Measurements from ENCODE around the gene CNPY1. TPM values are rescaled to one million over a fixed set of nuclear protein-coding genes. Genes with fewer than 3 reads are reported as not detected.

Gene CNPY1
- total RNA-seq, 1 experiment from 2014 or later = not detected

- peaks cover 96% of the 10 kb centered on the region for H3K27me3 Mint-ChIP-seq (ENCODE audit: low read depth)
- Histone ChIP-seq H4K5ac (ENCODE audit: insufficient read length, low read depth, low read length) (no peak overlapping the region), H4K20me1 (ENCODE audit: control insufficient read depth, insufficient read depth, insufficient read length) (peaks cover 5% of the 10 kb centered on the region), H2BK5ac (ENCODE audit: insufficient read length, low read length) (no peak overlapping the region), H3K23ac (ENCODE audit: insufficient read length, low read depth, low read length) (no peak overlapping the region), H3K9ac (ENCODE audit: extremely low read depth, insufficient read length, low read length) (no peak overlapping the region), H2BK20ac (ENCODE audit: low read depth, low read length, poor library complexity, severe bottlenecking) (no peak overlapping the region), H3K56ac (ENCODE audit: insufficient read length, low read depth, low read length) (no peak overlapping the region), H2AK5ac (ENCODE audit: insufficient read length, low read length) (no peak overlapping the region), H4K8ac (replicated peaks; ENCODE audit: insufficient read length, low read depth, low read length) (no peak overlapping the region), H2BK12ac (ENCODE audit: insufficient read length, low read depth, low read length) (no peak overlapping the region), H3K4me1 (ENCODE audit: insufficient read depth, low read length) (no peaks in the 10 kb centered on the region; the same call in 1 of the 2 replicates), H2BK15ac (ENCODE audit: low read depth, low read length) (no peak overlapping the region), H3K14ac (ENCODE audit: insufficient read depth, low read length) (no peak overlapping the region), H2AFZ (ENCODE audit: low read length) (no peak overlapping the region), H3K4me2 (ENCODE audit: insufficient read depth, insufficient read length, low read length) (peak overlapping the region; percentile 54), H3T11ph (ENCODE audit: low read length) (no peak overlapping the region), H3K18ac (ENCODE audit: insufficient read length, low read depth, low read length) (no peak overlapping the region), H3K4ac (ENCODE audit: low read depth, low read length) (no peak overlapping the region), H3K23me2 (ENCODE audit: insufficient read length, low read depth, low read length, poor library complexity, severe bottlenecking) (peaks cover 6% of the 10 kb centered on the region), H4K91ac (ENCODE audit: insufficient read length, low read depth, low read length) (no peak overlapping the region), H3K79me1 (ENCODE audit: insufficient read depth, low read depth, low read length, poor library complexity, severe bottlenecking) (no peaks in the 10 kb centered on the region), H2BK120ac (ENCODE audit: low read depth, low read length, poor library complexity, severe bottlenecking) (no peak overlapping the region), H3K27ac (ENCODE audit: insufficient read length, low read depth, low read length) (no peak overlapping the region), H3K9me3 (ENCODE audit: control insufficient read depth, low read depth, low read length) (no peaks in the 10 kb centered on the region), H3K79me2 (ENCODE audit: insufficient read depth, low read length) (no peaks in the 10 kb centered on the region), H3K27me3 (ENCODE audit: insufficient read depth, low read length) (peaks cover 40% of the 10 kb centered on the region)
- TF ChIP-seq CTCF (conservative IDR thresholded peaks at IDR 0.05) = no peak
- no peak for DNase-seq
- H3K9me3 Mint-ChIP-seq = peaks cover 4 to 15% of the 10 kb centered on the region in 2 experiments
- H3K36me3 Mint-ChIP-seq (ENCODE audit: insufficient read depth in 1 of 3, low read depth in 3 of 3) = no peaks in the 10 kb centered on the region; a peak in 1 of 7 replicates
- peaks cover 16 to 19% of the 10 kb centered on the region in 2 experiments for H3K4me1 Mint-ChIP-seq
- WGBS (ENCODE audit: extremely low coverage, insufficient read length, low lambda C conversion rate) = no CpG with 5 or more reads among the region's 60 CpGs
- H3K27ac Mint-ChIP-seq = no peak overlapping the region
- H3K4me3 Mint-ChIP-seq = peak overlapping the region; percentile 46 to 80
These were observed 13.1 kb downstream of the CNPY1 start for GRCh38 chr7:155533120-155533826.

Measured in H9 (cell line).